ENCODE measurements around the gene ISL2.
"Not testable (repeated sequence)": the region's sequence is repeated elsewhere in the genome, so short reads cannot be mapped to it uniquely, and the experiment has no call there.

ISL2 gene

DNA sequence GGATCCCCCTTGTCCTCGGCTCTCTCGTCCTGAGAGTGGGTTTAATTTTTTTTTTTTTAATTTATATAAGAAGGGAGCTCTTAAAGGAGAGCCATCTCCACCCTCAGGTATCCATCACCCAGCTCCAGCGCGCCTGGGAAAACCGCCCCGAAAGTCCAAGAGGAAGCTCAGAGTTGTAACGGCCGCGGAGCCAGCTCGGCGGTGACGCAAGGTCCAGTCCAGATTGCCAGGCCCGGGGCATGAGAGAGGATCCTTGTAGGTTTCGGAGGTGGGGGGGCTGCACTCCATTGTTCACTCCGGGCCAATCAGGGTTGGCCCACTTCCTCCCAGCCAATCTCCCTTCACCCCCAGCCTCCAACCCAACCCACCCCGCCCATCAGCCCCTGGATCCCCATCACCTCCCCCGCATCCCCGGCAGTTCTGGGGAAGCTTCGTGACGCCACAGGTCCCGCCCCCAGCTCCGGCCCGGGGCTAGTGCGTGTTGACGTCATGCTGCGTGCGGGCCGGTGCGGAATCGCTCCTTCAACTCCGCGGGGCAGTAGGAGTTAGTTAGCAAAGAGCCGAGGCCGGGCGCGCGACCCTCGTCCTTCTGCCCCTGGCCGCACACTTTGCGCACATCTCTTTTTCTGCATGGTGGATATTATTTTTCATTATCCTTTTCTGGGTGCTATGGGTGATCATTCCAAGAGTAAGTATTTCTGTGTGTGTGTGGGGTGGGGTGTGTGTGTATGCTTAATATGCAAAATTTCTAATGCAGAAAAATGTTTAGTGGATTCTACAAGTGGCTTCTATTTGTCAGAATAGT is at the start of gene ISL2:
Gene ISL2, plus strand, starts transcription at position 520 of the 805 bp plus-strand sequence. Its CDS starts 111 bp downstream, at position 631.
- DNase-seq: peak; percentile 99

- DNase-seq: no peak
Observed at GRCh38 chr15:76289582-76289981, 47.0 kb upstream of the ISL2 start.

GRCh38 chr15:76293361-76293760 is 43.2 kb upstream of the ISL2 start:
- DNase-seq: peak; percentile 37

GRCh38 chr15:76294463-76294862 is 42.1 kb upstream of the ISL2 start:
- DNase-seq: not testable (repeated sequence)

GRCh38 chr15:76296849-76297248 is 39.7 kb upstream of the ISL2 start:
- DNase-seq: no peak

- DNase-seq: not testable (repeated sequence)
Observed at GRCh38 chr15:76297951-76298350, 38.6 kb upstream of the ISL2 start.

DNA sequence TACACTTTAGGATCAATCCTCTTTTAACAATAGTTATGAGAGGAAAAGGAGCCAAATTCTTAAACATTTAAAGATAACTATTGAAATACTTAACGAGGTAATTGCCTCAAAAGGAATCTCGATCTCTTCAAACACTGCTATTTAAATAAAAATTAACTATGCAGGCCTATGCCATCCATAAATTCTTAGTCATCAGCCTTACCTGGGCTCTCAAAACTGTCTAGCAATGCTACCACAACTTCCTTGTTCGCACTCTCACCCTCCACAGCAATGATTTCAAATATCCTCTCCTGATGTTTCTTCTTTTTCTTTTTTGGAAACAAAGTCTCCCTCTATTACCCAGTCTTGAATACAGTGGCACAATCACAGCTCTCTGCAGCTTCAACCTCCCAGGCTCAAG is 37.6 kb upstream of the ISL2 start:
- no peak for DNase-seq

GRCh38 chr15:76299786-76300185 is 36.8 kb upstream of the ISL2 start:
- DNase-seq: no peak

DNA sequence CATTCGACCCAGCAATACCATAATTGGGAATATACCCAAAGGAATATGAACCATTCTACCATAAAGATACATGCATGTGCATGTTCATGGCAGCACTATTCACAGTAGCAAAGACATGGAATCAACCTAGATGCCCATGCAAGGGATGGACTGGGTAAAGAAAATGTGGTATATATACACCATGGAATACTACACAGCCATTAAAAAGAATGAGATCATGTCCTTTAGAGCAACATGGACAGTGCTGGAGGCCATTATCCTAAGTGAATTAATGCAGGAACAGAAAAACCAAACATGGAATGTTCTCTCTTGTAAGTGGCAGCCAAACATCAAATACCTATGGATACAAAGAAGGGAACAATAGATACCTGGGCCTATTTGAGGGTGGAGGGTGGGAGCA is 32.7 kb upstream of the ISL2 start:
- no peak for DNase-seq

GRCh38 chr15:76309601-76310330 is 26.8 kb upstream of the ISL2 start:
- DNase-seq: peak; percentile 32

DNA sequence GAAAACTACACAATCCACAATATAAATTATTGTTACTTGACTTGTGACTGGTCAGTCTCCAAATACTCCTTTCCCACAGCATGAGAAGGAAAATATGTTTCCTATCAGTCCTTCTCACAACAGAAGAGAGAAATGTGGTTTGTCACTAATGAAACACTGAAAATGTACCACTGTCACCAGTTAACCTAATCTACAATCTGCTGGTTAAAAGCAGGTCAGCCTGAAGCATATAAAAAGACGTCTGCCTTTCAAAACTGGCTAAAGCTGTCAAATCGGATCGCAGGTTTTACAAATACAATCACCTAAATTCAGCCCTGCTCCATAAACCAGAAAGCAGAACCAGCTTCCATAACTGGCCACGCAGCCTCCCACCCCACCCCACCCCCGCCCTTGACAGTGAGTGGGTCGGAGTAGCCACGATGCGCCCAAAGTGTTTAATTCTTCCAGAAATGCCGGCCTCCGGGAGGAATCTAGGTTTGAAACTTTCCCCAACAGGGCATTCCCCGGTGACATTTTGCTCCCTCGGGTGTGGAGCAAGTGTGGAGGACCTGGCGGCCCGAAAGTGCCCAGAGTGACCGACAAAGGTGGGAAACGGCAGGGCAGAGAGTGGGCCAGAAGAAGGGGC is 26.0 kb upstream of the ISL2 start:
- DNase-seq: peak; percentile 32

DNA sequence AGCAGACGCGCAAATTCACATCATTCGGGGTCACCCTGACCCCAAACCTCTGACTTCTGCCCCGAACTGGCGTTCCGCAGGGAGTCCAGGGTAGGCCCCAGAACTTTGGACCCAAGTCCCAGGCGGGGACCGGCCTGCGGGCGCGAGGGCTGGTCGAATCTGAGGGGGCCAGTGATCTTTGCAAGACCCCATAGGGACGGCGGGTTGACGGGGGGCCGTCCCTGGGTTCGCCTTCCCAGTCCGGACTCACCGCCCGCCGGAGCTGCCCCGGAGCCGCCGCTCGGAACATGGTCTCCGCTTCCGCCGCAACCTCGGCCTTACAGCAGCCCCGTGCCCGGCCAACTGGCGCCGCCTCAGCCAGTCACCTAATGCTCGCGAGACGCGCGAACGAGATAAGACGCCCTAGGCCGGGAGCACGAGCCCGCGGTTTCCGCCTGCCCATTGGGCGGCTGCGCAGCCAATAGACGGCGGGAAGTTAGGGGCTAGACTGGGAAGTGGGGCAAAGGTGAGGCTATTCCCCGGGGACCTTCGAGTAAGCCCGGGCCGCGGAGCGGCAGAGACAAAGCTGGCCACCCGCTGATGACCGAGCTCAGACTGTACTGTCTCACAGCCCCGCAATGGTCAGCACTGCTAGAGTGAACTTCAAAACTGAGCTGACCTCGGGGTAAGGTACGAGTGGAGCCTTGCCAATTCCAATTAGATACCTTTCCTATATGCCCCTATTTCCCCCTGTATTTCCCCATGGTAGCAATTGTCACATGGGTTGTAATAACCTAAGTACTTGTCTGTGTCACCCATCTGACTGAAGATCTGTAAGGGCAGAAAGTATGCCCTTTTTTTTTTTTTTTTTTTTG is 25.2 kb upstream of the ISL2 start, which contains the start of gene ETFA:
Gene ETFA, minus strand, starts transcription at position 370 of the 854 bp plus-strand sequence. Its CDS starts 81 bp downstream, at position 289.
- DNase-seq: peak; percentile 97

GRCh38 chr15:76312540-76313174 is 23.9 kb upstream of the ISL2 start:
- peak; percentile 81 for DNase-seq

DNA sequence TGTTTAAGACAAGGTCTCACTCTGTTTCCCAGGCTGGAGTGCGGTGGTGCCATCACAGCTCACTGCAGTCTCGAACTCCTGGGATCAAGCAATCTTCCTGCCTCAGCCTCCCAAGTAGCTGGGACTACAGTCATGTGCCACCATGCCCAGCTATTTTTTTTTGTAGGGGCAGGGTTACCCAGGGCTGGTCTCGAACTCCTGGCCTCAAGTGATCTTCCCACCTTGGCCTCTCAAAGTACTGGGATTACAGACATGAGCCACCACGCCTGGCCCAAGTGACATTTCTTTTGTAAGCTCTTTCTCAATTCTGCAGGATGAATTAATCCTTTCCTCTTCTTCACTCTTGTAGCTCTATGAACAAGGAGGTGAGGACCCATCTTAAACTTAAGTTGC is 23.4 kb upstream of the ISL2 start:
- not testable (repeated sequence) for DNase-seq

- no peak for DNase-seq
Observed at GRCh38 chr15:76313731-76314130, 22.8 kb upstream of the ISL2 start.

- no peak for DNase-seq
Observed at GRCh38 chr15:76320012-76320411, 16.6 kb upstream of the ISL2 start.

DNA sequence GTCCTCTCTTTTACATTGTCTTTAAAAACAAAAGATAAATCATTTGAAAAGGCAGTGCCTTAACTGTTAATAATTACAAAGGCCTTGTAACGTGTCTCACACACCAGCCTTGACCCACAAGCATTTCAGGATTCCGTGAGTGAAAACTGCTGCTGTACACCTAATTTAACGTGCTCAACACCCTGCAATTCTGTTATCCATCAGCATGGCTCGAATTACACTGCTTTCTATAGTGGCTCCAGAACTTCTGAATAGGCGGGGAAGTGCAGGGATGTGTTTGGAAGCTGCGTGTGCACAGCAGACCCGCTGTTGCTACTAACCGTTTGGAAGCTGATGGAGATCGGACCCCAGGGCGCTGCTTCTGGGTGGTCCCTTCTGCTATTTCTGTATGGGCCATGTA is 15.4 kb upstream of the ISL2 start:
- DNase-seq: no peak

DNA sequence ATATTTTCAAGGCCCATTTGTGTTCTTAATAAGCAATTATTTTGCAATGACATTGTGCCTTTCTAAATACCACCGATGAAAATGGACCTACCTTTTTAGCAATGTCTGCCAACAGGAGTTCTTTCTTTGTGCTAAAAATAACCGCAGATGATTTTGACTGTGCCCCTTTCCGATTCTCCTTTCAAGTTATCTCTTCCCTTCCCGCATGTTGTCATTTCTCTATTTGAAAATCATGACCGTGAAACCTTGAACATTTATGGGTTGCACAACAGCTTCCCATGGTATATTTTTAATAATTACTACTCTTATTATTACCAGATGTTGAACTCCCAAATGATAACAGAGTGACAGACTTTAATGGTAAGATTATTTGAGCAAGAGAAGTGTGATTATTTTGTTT is 15.0 kb upstream of the ISL2 start:
- no peak for DNase-seq

GRCh38 chr15:76324066-76324465 is 12.5 kb upstream of the ISL2 start:
- no peak for DNase-seq

DNA sequence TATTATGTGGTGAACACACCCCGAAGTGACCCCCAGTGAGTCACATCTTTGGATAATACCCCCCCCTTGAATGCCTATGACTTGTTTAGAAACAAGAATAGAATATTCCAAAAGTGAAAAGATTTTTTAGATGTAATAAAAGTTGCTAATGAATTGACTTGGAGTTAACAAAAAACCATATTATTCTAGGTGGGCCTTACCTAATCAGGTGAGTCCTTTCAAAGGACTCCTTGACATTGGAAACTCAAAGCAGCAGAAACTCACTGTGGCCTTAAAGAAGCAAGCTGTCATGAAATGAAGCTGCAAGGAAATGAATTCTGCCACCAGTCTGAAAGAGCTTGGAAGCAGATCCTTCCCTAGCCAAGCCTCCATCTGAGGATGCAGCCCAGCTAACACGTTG is 10.9 kb upstream of the ISL2 start:
- no peak for DNase-seq

DNA sequence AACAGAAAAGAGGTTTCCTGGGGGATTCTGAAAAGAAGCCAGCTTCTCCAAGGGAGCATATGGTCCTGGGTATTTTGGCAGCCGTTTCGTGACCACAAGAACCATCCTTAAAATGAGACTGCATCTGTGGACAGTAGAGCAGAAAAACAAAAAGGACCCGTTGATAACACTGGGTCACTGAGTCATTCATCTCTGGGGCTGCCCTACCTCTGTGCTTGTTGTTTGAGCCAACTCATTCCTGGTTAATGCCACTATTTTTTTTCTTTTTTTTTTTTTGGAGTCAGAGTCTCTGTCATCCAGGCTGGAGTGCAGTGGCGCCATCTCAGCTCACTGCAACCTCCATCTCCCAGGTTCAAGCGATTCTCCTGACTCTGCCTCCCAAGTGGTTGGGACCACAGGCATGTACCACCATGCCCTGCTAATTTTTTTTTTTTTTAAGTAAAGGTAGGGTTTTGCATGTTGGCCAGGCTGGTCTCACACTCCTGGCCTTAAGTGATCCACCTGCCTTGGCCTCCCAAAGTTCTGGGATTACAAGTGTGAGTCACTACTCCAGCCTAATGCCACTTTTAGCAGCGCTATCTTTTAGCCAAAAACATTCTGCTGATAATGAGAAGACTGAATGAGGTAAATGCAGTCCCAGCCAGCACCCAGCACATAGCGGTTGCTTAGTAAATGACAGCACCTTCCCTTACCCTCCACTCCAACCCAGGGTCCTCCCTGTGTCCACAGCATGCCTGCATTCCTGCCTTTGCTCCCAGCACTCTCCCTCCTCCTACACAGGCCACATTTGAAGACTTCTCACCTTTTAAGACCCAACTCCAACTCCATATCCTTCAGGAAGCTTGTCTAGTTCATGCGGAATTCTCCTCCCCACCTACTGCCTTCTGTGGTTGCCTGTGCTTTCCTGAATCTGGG is 9.1 kb upstream of the ISL2 start:
- DNase-seq: peak; percentile 77
